GM13977 (cell line): ENCODE data around the gene C1QC.
"Not testable (repeated sequence)": the region's sequence is repeated elsewhere in the genome, so short reads cannot be mapped to it uniquely, and the experiment has no call there.

Source experiments
- DNase-seq: peaks from one replicate; pipeline ENCODE4 v3.0.0; 2012; ENCODE audit warnings: low spot score
- CTCF ChIP-seq: IDR thresholded peaks from 2 replicates; pipeline ENCODE4 v1.5.1; 2012; ENCODE audit warnings: mild to moderate bottlenecking, control low read depth; ENCODE audit not compliant: insufficient read depth; ENCODE audit errors: extremely low read depth, missing control alignments
- in situ Hi-C: fragments of 300-500 bp; cut with MboI; formaldehyde crosslinking; loops from one replicate; pipeline ENCODE4 v1.12.0; 2022; ENCODE audit warnings: low sequenced_read_pairs, low pct_unique_long_range_greater_than_20kb, mixed read lengths, inconsistent platforms; ENCODE audit not compliant: unreplicated experiment

The C1QC gene

GRCh38 chr1:22661880-22662279 is 18.4 kb downstream of the C1QC start:
- TF ChIP-seq CTCF, result no peak
- no peak for DNase-seq
- in situ Hi-C loops, result no loop called here

GRCh38 chr1:22662318-22662717 is 18.9 kb downstream of the C1QC start:
- peak; percentile 44 for DNase-seq
- in situ Hi-C loops, result no loop called here
- no peak for TF ChIP-seq CTCF

GRCh38 chr1:22662986-22663408 is 19.6 kb downstream of the C1QC start:
- in situ Hi-C loops, result no loop called here

GRCh38 chr1:22665752-22666151 is 22.3 kb downstream of the C1QC start:
- no peak for DNase-seq
- TF ChIP-seq CTCF, result no peak
- in situ Hi-C loops, result no loop called here

More at GRCh38 chr1:22662986-22663408, 19.6 kb downstream of the C1QC start:
- no peak for DNase-seq
- no peak for TF ChIP-seq CTCF

GRCh38 chr1:22666412-22666811 is 23.0 kb downstream of the C1QC start:
- in situ Hi-C loops, result no loop called here
- no peak for TF ChIP-seq CTCF
- DNase-seq, result no peak

GRCh38 chr1:22668840-22669239 is 25.4 kb downstream of the C1QC start:
- DNase-seq, in situ Hi-C loops: not testable (repeated sequence)

- no peak for TF ChIP-seq CTCF
- in situ Hi-C loops, result no loop called here
- no peak for DNase-seq
These were observed 27.0 kb downstream of the C1QC start for GRCh38 chr1:22670352-22670975.
